Endodermal cell (in vitro differentiated cells): ENCODE measurements around the gene TMIE. TPM values are rescaled to one million over a fixed set of nuclear protein-coding genes. Genes with fewer than 3 reads are reported as not detected.

Experiments used
- DNase-seq: peaks from one replicate; pipeline ENCODE4 v3.0.0-alpha.2; 2017
- H3K27ac ChIP-seq: 2 replicates; pipeline ENCODE4 v1.5.1; 2013; ENCODE audit warnings: mild to moderate bottlenecking, low read depth, low read length, moderate library complexity
- H3K27me3 ChIP-seq: 2 replicates; pipeline ENCODE4 v1.6.1; 2013; ENCODE audit warnings: mild to moderate bottlenecking, low read length, moderate library complexity; ENCODE audit not compliant: insufficient read depth, control insufficient read depth, poor library complexity, severe bottlenecking
- H3K36me3 ChIP-seq: 2 replicates; pipeline ENCODE4 v1.7.0; 2013; ENCODE audit warnings: mild to moderate bottlenecking, low read length, moderate library complexity; ENCODE audit not compliant: control insufficient read depth, insufficient read depth
- H3K4me1 ChIP-seq: one replicate; pipeline ENCODE4 v1.7.0; 2013; ENCODE audit warnings: low read length; ENCODE audit not compliant: control insufficient read depth, insufficient read depth
- H3K4me3 ChIP-seq: 2 replicates; pipeline ENCODE4 v1.5.1; 2013; ENCODE audit warnings: mild to moderate bottlenecking, low read length, moderate library complexity
- H3K9ac ChIP-seq: 2 replicates; pipeline ENCODE4 v1.6.1; 2013; ENCODE audit warnings: mild to moderate bottlenecking, low read length, moderate library complexity; ENCODE audit not compliant: poor library complexity, severe bottlenecking; ENCODE audit errors: extremely low read depth
- H3K9me3 ChIP-seq: 2 replicates; pipeline ENCODE4 v1.6.1; 2013; ENCODE audit warnings: mild to moderate bottlenecking, low read length, moderate library complexity; ENCODE audit not compliant: control insufficient read depth
- H3K27ac Mint-ChIP-seq: 2 replicates; pipeline ENCODE4 v1.8.0; 2020; ENCODE audit warnings: mixed read lengths
- H3K27me3 Mint-ChIP-seq: 2 replicates; pipeline ENCODE4 v1.8.0; 2021; ENCODE audit warnings: mild to moderate bottlenecking, mixed read lengths; ENCODE audit not compliant: insufficient read depth
- H3K36me3 Mint-ChIP-seq: 2 replicates; pipeline ENCODE4 v1.8.0; 2020; ENCODE audit warnings: low read depth, mixed read lengths
- H3K4me1 Mint-ChIP-seq: 2 replicates; pipeline ENCODE4 v1.8.0; 2020; ENCODE audit warnings: mixed read lengths
- H3K4me3 Mint-ChIP-seq: 2 replicates; pipeline ENCODE4 v1.8.0; 2020; ENCODE audit warnings: mild to moderate bottlenecking, moderate library complexity, mixed read lengths
- H3K9me3 Mint-ChIP-seq: 2 replicates; pipeline ENCODE4 v1.8.0; 2020; ENCODE audit warnings: mild to moderate bottlenecking, mixed read lengths
- WGBS, 2 experiments: methylation state at CpG; one replicate each; pipeline versions ENCODE4 v1.1.5 to v1.1.7; 2013; ENCODE audit warnings: missing lambda C conversion rate in 2 of 2, mixed read lengths in 1 of 2; ENCODE audit not compliant: insufficient coverage in 1 of 2, insufficient read length in 1 of 2; 5-methylcytosine and 5-hydroxymethylcytosine counted together
- total RNA-seq, 2 donors: library from RNA; stranded (reverse); fragmentation: NEBNext Ultra II Directional in 1 of 2; extraction: Animal tissue kit (Norgen Biotek cat#: 25700) in 1 of 2; gene quantifications; 2 replicates in 1 of 2; 3 replicates in 1 of 2; pipeline ENCODE4 v1.2.1, GENCODE V29; 2021
- TF ChIP-seq, protein P1 (sequence below): fragments of 200-600 bp; sonication (generic); conservative IDR thresholded peaks from 2 replicates; pipeline ENCODE4 v1.5.0; 2021; ENCODE audit warnings: antibody characterized with exemption, mild to moderate bottlenecking

The TMIE gene
- total RNA-seq, 2 donors from 2014 or later, result 1.0 to 1.1 TPM

DNA sequence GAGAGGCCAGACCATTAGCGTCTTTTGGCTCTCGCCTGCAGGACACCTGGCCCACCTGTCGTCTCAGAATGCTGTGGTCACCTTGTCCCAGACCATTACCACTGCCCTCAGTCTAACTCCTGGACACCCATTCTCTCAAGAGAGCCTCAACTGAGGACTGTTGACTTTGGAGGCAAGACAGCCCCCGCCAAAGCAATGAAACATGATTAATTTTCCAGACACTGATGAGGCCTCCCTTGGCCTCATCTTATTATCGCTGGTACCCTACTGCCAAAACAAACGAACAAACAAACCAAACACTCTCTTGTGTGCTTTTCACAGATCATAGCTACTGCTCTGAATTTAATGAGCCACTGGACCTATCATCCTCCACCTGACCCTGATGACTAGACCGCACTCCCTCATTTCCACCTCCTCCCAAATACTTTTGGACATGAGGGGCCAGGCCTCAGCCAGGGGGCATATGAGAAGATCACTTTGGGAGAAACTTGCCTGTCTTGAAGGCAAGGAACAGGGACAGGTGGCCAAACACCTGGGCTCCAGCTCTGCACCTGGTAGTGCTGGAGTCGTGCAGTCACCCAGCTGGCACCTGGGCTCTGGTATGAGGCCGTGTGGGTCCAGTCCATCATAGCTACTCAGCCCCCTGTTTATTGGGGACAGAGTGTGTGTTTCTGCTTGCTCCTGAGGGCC lies 35.3 kb upstream of the TMIE start:
- H3K27ac Mint-ChIP-seq, result no peak overlapping the region
- Histone ChIP-seq H3K9ac (no peak overlapping the region), H3K4me3 (no peak overlapping the region), H3K9me3 (no peaks in the 10 kb centered on the region), H3K27ac (no peak overlapping the region), H3K27me3 (no peaks in the 10 kb centered on the region), H3K36me3 (no peaks in the 10 kb centered on the region), H3K4me1 (peaks cover 5% of the 10 kb centered on the region)
- no peaks in the 10 kb centered on the region for H3K36me3 Mint-ChIP-seq
- TF ChIP-seq, protein P1, sequence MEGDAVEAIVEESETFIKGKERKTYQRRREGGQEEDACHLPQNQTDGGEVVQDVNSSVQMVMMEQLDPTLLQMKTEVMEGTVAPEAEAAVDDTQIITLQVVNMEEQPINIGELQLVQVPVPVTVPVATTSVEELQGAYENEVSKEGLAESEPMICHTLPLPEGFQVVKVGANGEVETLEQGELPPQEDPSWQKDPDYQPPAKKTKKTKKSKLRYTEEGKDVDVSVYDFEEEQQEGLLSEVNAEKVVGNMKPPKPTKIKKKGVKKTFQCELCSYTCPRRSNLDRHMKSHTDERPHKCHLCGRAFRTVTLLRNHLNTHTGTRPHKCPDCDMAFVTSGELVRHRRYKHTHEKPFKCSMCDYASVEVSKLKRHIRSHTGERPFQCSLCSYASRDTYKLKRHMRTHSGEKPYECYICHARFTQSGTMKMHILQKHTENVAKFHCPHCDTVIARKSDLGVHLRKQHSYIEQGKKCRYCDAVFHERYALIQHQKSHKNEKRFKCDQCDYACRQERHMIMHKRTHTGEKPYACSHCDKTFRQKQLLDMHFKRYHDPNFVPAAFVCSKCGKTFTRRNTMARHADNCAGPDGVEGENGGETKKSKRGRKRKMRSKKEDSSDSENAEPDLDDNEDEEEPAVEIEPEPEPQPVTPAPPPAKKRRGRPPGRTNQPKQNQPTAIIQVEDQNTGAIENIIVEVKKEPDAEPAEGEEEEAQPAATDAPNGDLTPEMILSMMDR, result no peak
- H3K4me1 Mint-ChIP-seq, result peaks cover 19% of the 10 kb centered on the region
- no peaks in the 10 kb centered on the region for H3K27me3 Mint-ChIP-seq
- DNase-seq, result peak; percentile 34
- H3K4me3 Mint-ChIP-seq, result no peak overlapping the region
- H3K9me3 Mint-ChIP-seq, result no peaks in the 10 kb centered on the region
- WGBS, 2 experiments, result 89 to 96% methylated on average over 7 to 9 of the region's 9 CpGs

DNA sequence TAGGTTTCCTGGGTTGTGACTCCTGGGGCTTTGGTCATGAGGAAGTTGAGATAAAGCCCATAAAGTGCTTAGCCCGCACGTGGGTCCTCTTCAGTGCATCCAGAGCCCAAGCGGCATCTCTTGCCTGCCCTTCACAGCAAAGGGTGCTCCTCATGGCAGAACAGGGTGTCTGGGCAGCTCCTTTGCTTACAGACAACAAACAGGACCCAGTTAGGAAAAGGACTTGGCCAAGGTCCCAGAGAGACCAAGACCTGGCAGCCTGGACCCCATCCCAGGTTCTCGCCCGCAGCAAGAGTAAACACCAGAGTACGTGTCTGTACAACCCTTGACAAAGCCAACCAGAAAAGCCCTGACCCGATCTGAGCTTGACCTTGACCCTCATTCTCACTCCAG lies 34.7 kb upstream of the TMIE start:
- H3K36me3 ChIP-seq, result no peaks in the 10 kb centered on the region
- Mint-ChIP-seq H3K9me3 (no peaks in the 10 kb centered on the region), H3K4me1 (peaks cover 14% of the 10 kb centered on the region), H3K27ac (no peak overlapping the region), H3K36me3 (no peaks in the 10 kb centered on the region), H3K27me3 (no peaks in the 10 kb centered on the region), H3K4me3 (no peak overlapping the region)
- TF ChIP-seq, protein P1, result no peak
- H3K4me3 ChIP-seq, result no peak overlapping the region
- DNase-seq, result peak; percentile 25
- WGBS, 2 experiments, result 94 to 95% methylated on average over 6 to 7 of the region's 7 CpGs
- H3K4me1 ChIP-seq, result peaks cover 5% of the 10 kb centered on the region
- no peaks in the 10 kb centered on the region for H3K27me3 ChIP-seq
- H3K9ac ChIP-seq, result no peak overlapping the region
- no peaks in the 10 kb centered on the region for H3K9me3 ChIP-seq
- H3K27ac ChIP-seq, result no peak overlapping the region

DNA sequence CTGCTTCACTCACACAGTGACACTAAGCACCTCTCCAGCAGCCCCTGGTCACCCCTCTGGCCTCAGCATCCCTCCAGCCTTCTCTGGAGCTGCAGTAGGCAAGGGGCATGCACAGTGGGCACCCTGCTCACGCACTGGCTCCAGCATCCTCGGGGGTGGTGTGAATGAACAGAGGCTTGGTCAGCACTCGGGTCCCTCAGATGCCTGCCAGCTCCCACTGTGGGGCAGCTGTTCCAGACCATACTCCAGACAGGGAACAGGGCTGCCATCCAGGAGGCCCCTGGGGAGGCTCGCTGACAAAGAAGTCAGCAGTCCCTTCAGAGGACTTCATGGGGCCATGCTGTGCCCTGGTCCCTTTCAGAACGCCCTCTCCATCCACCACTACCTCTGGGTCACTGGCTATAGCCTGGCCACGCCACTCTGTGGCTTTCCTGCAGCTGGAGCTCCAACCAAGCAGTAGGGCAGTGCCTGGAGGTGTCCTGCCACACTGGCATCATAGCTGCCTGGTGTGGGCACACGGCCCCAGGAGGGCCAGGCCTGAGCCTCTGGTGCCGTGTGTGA lies 34.1 kb upstream of the TMIE start:
- H3K9me3 ChIP-seq, result no peaks in the 10 kb centered on the region
- H3K4me3 ChIP-seq, result no peak overlapping the region
- no peak overlapping the region for H3K9ac ChIP-seq
- H3K4me1 Mint-ChIP-seq, result peaks cover 7% of the 10 kb centered on the region
- H3K27me3 Mint-ChIP-seq, result no peaks in the 10 kb centered on the region
- peaks cover 1% of the 10 kb centered on the region for H3K4me1 ChIP-seq
- 89 to 97% methylated on average over 5 to 8 of the region's 8 CpGs for WGBS, 2 experiments
- H3K27ac ChIP-seq, result no peak overlapping the region
- H3K36me3 ChIP-seq, result no peaks in the 10 kb centered on the region
- TF ChIP-seq, protein P1, result no peak
- DNase-seq, result peak; percentile 38
- H3K36me3 Mint-ChIP-seq, result no peaks in the 10 kb centered on the region
- no peaks in the 10 kb centered on the region for H3K27me3 ChIP-seq
- no peak overlapping the region for H3K4me3 Mint-ChIP-seq
- H3K9me3 Mint-ChIP-seq, result no peaks in the 10 kb centered on the region
- H3K27ac Mint-ChIP-seq, result no peak overlapping the region
